PC-9 (cell line): ENCODE measurements around the gene SLC66A1. TPM values are rescaled to one million over a fixed set of nuclear protein-coding genes. Genes with fewer than 3 reads are reported as not detected.

Experiments used
- BruUV-seq: library from RNA; stranded (reverse); fragments of 400-500 nt; replicated peaks from 2 replicates; lab custom pipeline; 2021; lab: Mats Ljungman, UMichigan
- CTCF ChIA-PET: fragments of 300-600 bp; sonication (Branson Sonifier 250); formaldehyde crosslinking; loops from one replicate; lab custom pipeline; 2022; ENCODE audit warnings: antibody characterized with exemption; lab: Charles Lee
- POLR2A ChIA-PET: fragments of 300-600 bp; sonication (Branson Sonifier 250); formaldehyde crosslinking; loops from one replicate; lab custom pipeline; 2022; ENCODE audit warnings: antibody characterized with exemption; ENCODE audit not compliant: unreplicated experiment; lab: Charles Lee
- DNase-seq, 2 experiments: peaks; one replicate each; pipeline versions ENCODE4 v3.0.0 to v3.0.0-alpha.2; 2015 to 2022; ENCODE audit warnings: mixed read lengths in 1 of 2
- H2AFZ ChIP-seq: fragments of 200-600 bp; sonication (generic); 2 replicates; pipeline ENCODE4 v1.8.1; 2017; ENCODE audit warnings: antibody characterized with exemption
- H3F3A ChIP-seq: fragments of 200-600 bp; sonication (generic); 2 replicates; pipeline ENCODE4 v1.8.1; 2017; ENCODE audit warnings: antibody characterized with exemption, mild to moderate bottlenecking, low read depth; ENCODE audit not compliant: insufficient read depth
- H3K27ac ChIP-seq: fragments of 200-600 bp; sonication (generic); 2 replicates; pipeline ENCODE4 v1.6.1; 2016; ENCODE audit warnings: mixed run types
- H3K27me3 ChIP-seq: fragments of 200-600 bp; sonication (generic); 2 replicates; pipeline ENCODE4 v1.6.1; 2016; ENCODE audit warnings: low read depth, mixed run types; ENCODE audit not compliant: insufficient read depth
- H3K36me3 ChIP-seq: fragments of 200-600 bp; sonication (generic); 2 replicates; pipeline ENCODE4 v1.6.1; 2016; ENCODE audit warnings: low read depth, mixed run types
- H3K4me1 ChIP-seq: fragments of 200-600 bp; sonication (generic); replicated peaks from 2 replicates; pipeline ENCODE4 v1.6.1; 2016; ENCODE audit warnings: mixed run types; ENCODE audit not compliant: insufficient read depth
- H3K4me2 ChIP-seq: fragments of 200-600 bp; sonication (generic); 2 replicates; pipeline ENCODE4 v1.6.1; 2017; ENCODE audit warnings: mixed run types
- H3K4me3 ChIP-seq: fragments of 200-600 bp; sonication (generic); 2 replicates; pipeline ENCODE4 v1.6.1; 2016; ENCODE audit warnings: mixed run types
- H3K79me2 ChIP-seq: fragments of 200-600 bp; sonication (generic); 2 replicates; pipeline ENCODE4 v1.6.1; 2017; ENCODE audit warnings: low read depth, mixed run types
- H3K9me2 ChIP-seq: fragments of 200-600 bp; sonication (generic); 2 replicates; pipeline ENCODE4 v1.8.1; 2017; ENCODE audit warnings: mild to moderate bottlenecking; ENCODE audit not compliant: insufficient read depth
- H3K9me3 ChIP-seq: fragments of 200-600 bp; sonication (generic); 2 replicates; pipeline ENCODE4 v1.8.1; 2016; ENCODE audit warnings: low read depth; ENCODE audit not compliant: insufficient read depth
- H4K20me1 ChIP-seq: fragments of 200-600 bp; sonication (generic); 2 replicates; pipeline ENCODE4 v1.8.1; 2017; ENCODE audit not compliant: insufficient read depth
- EZH2 ChIP-seq: fragments of 200-600 bp; sonication (generic); IDR thresholded peaks from 2 replicates; pipeline ENCODE4 v1.8.0; 2017; ENCODE audit warnings: antibody characterized with exemption, low read depth
- intact Hi-C: fragments of 100-400 bp; cut with micrococcal nuclease; formaldehyde crosslinking; loops from one replicate; pipeline ENCODE4 v1.10.0; 2022; ENCODE audit not compliant: unreplicated experiment
- total RNA-seq: library from RNA; stranded (reverse); gene quantifications from 2 replicates; pipeline ENCODE4 v1.2.3, GENCODE V29; 2021
- TF ChIP-seq, protein P1 (sequence below): fragments of 200-600 bp; sonication (generic); conservative IDR thresholded peaks from 2 replicates; pipeline ENCODE4 v1.6.1; 2017; ENCODE audit warnings: mixed run types, antibody characterized with exemption, mild to moderate bottlenecking, moderate library complexity

SLC66A1 gene
- total RNA-seq, 1 experiment from 2014 or later: 13.8 TPM

DNA sequence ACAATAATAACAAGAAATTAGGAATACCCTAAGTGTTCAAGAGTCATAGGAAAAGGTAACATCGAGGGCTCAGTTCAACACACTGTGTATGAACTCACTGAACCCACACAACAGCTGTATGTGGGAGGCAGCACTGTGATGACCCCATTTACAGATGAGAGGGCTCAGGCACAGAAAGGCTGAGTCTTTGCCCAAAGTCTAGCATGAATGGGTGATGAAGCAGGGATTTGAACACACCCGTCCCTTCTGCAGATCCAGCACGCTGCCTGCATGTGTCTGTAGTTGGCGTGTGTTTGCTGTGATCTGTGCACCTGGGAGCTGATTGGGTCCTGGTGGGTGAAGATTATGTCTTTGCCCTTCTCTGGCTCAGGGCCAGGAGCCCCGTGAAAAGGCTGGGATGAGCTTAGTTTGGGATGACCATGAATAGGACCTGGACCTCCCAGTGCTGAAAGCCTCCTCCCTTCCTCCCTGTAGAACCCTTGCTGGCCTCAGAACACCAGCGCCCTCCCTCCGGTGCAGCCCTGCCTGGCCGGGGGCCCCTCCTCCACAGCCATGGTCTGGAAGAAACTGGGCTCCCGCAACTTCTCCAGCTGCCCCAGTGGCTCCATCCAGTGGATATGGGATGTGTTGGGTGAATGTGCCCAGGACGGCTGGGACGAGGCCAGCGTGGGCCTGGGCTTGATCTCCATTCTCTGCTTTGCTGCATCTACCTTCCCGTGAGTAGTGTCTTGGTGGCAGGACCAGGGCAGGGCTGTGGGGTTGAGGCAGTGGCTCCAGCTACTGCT is 5.2 kb downstream of the SLC66A1 start:
- no peak overlapping the region for H3K27ac ChIP-seq
- peaks cover 11% of the 10 kb centered on the region for H3K4me1 ChIP-seq
- ChIA-PET POLR2A (no interaction called here), CTCF (no interaction called here)
- no peaks in the 10 kb centered on the region for H4K20me1 ChIP-seq
- intact Hi-C loops: no loop called here
- no peaks in the 10 kb centered on the region for H3K27me3 ChIP-seq
- no peak overlapping the region for H3K4me3 ChIP-seq
- H3K79me2 ChIP-seq: no peaks in the 10 kb centered on the region
- TF ChIP-seq, protein P1, sequence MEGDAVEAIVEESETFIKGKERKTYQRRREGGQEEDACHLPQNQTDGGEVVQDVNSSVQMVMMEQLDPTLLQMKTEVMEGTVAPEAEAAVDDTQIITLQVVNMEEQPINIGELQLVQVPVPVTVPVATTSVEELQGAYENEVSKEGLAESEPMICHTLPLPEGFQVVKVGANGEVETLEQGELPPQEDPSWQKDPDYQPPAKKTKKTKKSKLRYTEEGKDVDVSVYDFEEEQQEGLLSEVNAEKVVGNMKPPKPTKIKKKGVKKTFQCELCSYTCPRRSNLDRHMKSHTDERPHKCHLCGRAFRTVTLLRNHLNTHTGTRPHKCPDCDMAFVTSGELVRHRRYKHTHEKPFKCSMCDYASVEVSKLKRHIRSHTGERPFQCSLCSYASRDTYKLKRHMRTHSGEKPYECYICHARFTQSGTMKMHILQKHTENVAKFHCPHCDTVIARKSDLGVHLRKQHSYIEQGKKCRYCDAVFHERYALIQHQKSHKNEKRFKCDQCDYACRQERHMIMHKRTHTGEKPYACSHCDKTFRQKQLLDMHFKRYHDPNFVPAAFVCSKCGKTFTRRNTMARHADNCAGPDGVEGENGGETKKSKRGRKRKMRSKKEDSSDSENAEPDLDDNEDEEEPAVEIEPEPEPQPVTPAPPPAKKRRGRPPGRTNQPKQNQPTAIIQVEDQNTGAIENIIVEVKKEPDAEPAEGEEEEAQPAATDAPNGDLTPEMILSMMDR: no peak
- no peak for TF ChIP-seq EZH2
- H3K36me3 ChIP-seq: no peaks in the 10 kb centered on the region
- H3K9me2 ChIP-seq: no peaks in the 10 kb centered on the region
- no peak overlapping the region for H2AFZ ChIP-seq
- no peaks in the 10 kb centered on the region for H3F3A ChIP-seq
- no peak overlapping the region for H3K4me2 ChIP-seq
- H3K9me3 ChIP-seq: no peaks in the 10 kb centered on the region
- BruUV-seq: no TSS peak
- DNase-seq: no peak

DNA sequence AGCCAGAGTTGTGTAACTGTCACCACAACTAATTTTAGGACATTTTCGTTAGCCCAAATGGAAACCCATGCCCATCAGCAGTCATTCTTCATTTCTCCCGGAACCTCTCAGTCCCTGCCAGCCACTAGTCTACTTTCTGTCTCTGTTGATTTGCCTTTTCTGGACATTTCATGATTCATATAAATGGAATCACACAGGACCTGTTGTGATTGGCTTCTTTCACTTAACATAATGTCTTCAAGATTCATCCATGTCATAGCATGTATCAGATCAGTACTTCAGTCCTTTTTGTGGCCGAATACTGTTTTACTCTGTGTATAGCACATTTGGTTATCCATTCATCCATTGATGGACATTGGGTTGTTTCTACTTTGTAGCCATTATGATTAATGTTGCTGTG is 7.1 kb downstream of the SLC66A1 start:
- ChIA-PET CTCF (no interaction called here), POLR2A (interaction anchor here (0.7 kb wide), 1 partner anchor 263 kb away, joined by 3 read pairs; no protein-coding TSS in a partner anchor)
- Histone ChIP-seq H3K79me2 (no peaks in the 10 kb centered on the region), H3K4me1 (no peaks in the 10 kb centered on the region), H3K4me2 (no peak overlapping the region), H3K9me2 (no peaks in the 10 kb centered on the region), H3K4me3 (no peak overlapping the region), H3K36me3 (no peaks in the 10 kb centered on the region), H3K9me3 (no peaks in the 10 kb centered on the region), H2AFZ (no peak overlapping the region), H4K20me1 (no peaks in the 10 kb centered on the region), H3F3A (no peaks in the 10 kb centered on the region), H3K27me3 (no peaks in the 10 kb centered on the region), H3K27ac (no peak overlapping the region)
- no peak for DNase-seq
- no TSS peak for BruUV-seq
- intact Hi-C loops: no loop called here
- TF ChIP-seq EZH2: no peak
- TF ChIP-seq, protein P1: no peak

DNA sequence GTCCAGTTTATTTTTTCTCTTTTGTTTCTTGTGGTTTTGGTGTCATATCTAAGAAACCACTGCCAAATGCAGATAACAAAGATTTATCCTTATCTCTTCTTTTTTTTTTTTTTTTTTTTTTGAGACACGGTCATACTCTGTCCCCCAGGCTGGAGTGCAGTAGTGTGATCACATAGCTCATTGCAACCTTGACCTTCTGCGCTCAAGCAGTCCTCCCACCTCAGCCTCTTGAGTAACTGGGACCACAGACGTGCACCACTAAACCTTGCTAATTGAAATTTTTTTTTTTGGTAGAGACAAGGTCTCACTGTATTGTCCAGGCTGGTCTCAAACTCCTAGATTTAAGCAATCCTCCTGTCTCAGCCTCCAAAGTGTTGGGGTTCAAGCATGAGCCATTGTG is 8.9 kb downstream of the SLC66A1 start:
- H3K36me3 ChIP-seq: no peaks in the 10 kb centered on the region
- intact Hi-C loops: no loop called here
- H2AFZ ChIP-seq: no peak overlapping the region
- no peaks in the 10 kb centered on the region for H3K27me3 ChIP-seq
- H3K4me3 ChIP-seq: no peak overlapping the region
- H3F3A ChIP-seq: no peaks in the 10 kb centered on the region
- no peak for TF ChIP-seq EZH2
- TF ChIP-seq, protein P1: no peak
- POLR2A ChIA-PET: no interaction called here
- H4K20me1 ChIP-seq: no peaks in the 10 kb centered on the region
- no TSS peak for BruUV-seq
- H3K9me2 ChIP-seq: no peaks in the 10 kb centered on the region
- CTCF ChIA-PET: no interaction called here
- no peaks in the 10 kb centered on the region for H3K9me3 ChIP-seq
- no peak overlapping the region for H3K27ac ChIP-seq
- no peaks in the 10 kb centered on the region for H3K4me1 ChIP-seq
- H3K79me2 ChIP-seq: no peaks in the 10 kb centered on the region
- DNase-seq: no peak
- no peak overlapping the region for H3K4me2 ChIP-seq
